K562 (cell line): ENCODE measurements around the gene SLC16A13. TPM values are rescaled to one million over a fixed set of nuclear protein-coding genes. Genes with fewer than 3 reads are reported as not detected.

Source experiments
- ARNT ChIP-seq, 2 experiments: fragments of 450-650 bp; IDR thresholded peaks; 2 replicates each; pipeline ENCODE4 v1.6.1; 2016; ENCODE audit warnings: mild to moderate bottlenecking in 1 of 2
- ATF7 ChIP-seq: fragments of 450-650 bp; IDR thresholded peaks from 2 replicates; pipeline ENCODE4 v1.7.1; 2014; ENCODE audit warnings: mild to moderate bottlenecking, moderate library complexity
- CBFA2T2 ChIP-seq: fragments of 450-650 bp; conservative IDR thresholded peaks from 2 replicates; pipeline ENCODE4 v1.6.1; 2017; ENCODE audit warnings: mild to moderate bottlenecking
- CC2D1A ChIP-seq: fragments of 450-650 bp; IDR thresholded peaks from 2 replicates; pipeline ENCODE4 v1.6.1; 2017; ENCODE audit warnings: mild to moderate bottlenecking
- CHAMP1 ChIP-seq: fragments of 450-650 bp; IDR thresholded peaks from 2 replicates; pipeline ENCODE4 v1.6.1; 2016; ENCODE audit warnings: mild to moderate bottlenecking
- CREM ChIP-seq: IDR thresholded peaks from 2 replicates; pipeline ENCODE4 v1.6.1; 2014; ENCODE audit warnings: antibody characterized with exemption, low read depth
- EP400 ChIP-seq: fragments of 450-650 bp; IDR thresholded peaks from 2 replicates; pipeline ENCODE4 v1.6.1; 2017; ENCODE audit warnings: antibody characterized with exemption, mild to moderate bottlenecking, moderate library complexity
- FOXJ2 ChIP-seq: fragments of 200-800 bp; sonication (Bioruptor generic); IDR thresholded peaks from 2 replicates; pipeline ENCODE4 v1.6.1; 2016; ENCODE audit warnings: missing genetic modification characterization, missing compliant biosample characterization
- HDAC1 ChIP-seq, 2 experiments: fragments of 450-650 bp; IDR thresholded peaks; 2 replicates each; pipeline ENCODE4 v1.6.1; 2016 to 2017; ENCODE audit warnings: inconsistent platforms in 1 of 2, mild to moderate bottlenecking in 1 of 2, moderate library complexity in 1 of 2
- HDAC2 ChIP-seq: fragments of 450-650 bp; IDR thresholded peaks from 2 replicates; pipeline ENCODE4 v1.6.1; 2016; ENCODE audit warnings: mild to moderate bottlenecking
- HES1 ChIP-seq: fragments of 450-650 bp; IDR thresholded peaks from 2 replicates; pipeline ENCODE4 v1.6.1; 2016; ENCODE audit warnings: low read depth, mild to moderate bottlenecking, moderate library complexity
- HLTF ChIP-seq: fragments of 450-650 bp; IDR thresholded peaks from 2 replicates; pipeline ENCODE4 v1.6.1; 2016
- ILF3 ChIP-seq: fragments of 450-650 bp; IDR thresholded peaks from 2 replicates; pipeline ENCODE4 v1.6.1; 2018; ENCODE audit warnings: antibody characterized with exemption, mild to moderate bottlenecking, moderate library complexity, borderline replicate concordance
- KDM1A ChIP-seq, 2 experiments: fragments of 450-650 bp; IDR thresholded peaks; 2 replicates each; pipeline ENCODE4 v1.6.1; 2016; ENCODE audit warnings: mild to moderate bottlenecking in 2 of 2
- MBD2 ChIP-seq: sonication (generic); IDR thresholded peaks from 2 replicates; pipeline ENCODE4 v1.6.1; 2016; ENCODE audit warnings: low read depth, borderline replicate concordance
- MEF2D ChIP-seq: conservative IDR thresholded peaks from 2 replicates; pipeline ENCODE4 v1.6.1; 2016; ENCODE audit warnings: low read depth, missing genetic modification characterization, missing compliant biosample characterization
- NCOA1 ChIP-seq: fragments of 450-650 bp; IDR thresholded peaks from 2 replicates; pipeline ENCODE4 v1.6.1; 2016; ENCODE audit warnings: low read depth
- NCOA2 ChIP-seq, 2 experiments: fragments of 450-650 bp; IDR thresholded peaks; 2 replicates each; pipeline ENCODE4 v1.6.1; 2018; ENCODE audit warnings: mild to moderate bottlenecking in 2 of 2, moderate library complexity in 1 of 2; ENCODE audit not compliant: partially characterized antibody in 2 of 2
- PML ChIP-seq: IDR thresholded peaks from 2 replicates; pipeline ENCODE4 v1.6.1; 2012; ENCODE audit warnings: low read length, inconsistent platforms
- SMAD4 ChIP-seq: fragments of 250-450 bp; sonication (Bioruptor Pico); conservative IDR thresholded peaks from 2 replicates; pipeline ENCODE4 v1.8.0; 2021; ENCODE audit warnings: inconsistent platforms, mild to moderate bottlenecking, moderate library complexity
- SMARCC2 ChIP-seq: fragments of 450-650 bp; IDR thresholded peaks from 2 replicates; pipeline ENCODE4 v1.6.1; 2017; ENCODE audit warnings: antibody characterized with exemption, moderate library complexity, mild to moderate bottlenecking, low read depth
- SOX6 ChIP-seq: fragments of 450-650 bp; IDR thresholded peaks from 2 replicates; pipeline ENCODE4 v1.6.1; 2014; ENCODE audit warnings: mild to moderate bottlenecking
- STAT5A ChIP-seq: IDR thresholded peaks from 2 replicates; pipeline ENCODE4 v1.6.1; 2012; ENCODE audit warnings: low read length, inconsistent platforms, borderline replicate concordance
- ZBTB11 ChIP-seq, 3 experiments: fragments of 200-800 bp in 1 of 3; fragments of 250-450 bp in 1 of 3; fragments of 450-650 bp in 1 of 3; sonication (Bioruptor Pico) in 1 of 3; sonication (Bioruptor generic) in 1 of 3; formaldehyde crosslinking in 1 of 3; IDR thresholded peaks; 2 replicates each; pipeline versions ENCODE4 v1.6.1 to v1.8.0; 2016 to 2022; ENCODE audit warnings: mild to moderate bottlenecking in 2 of 3, missing genetic modification characterization in 2 of 3, missing compliant biosample characterization in 1 of 3, moderate library complexity in 1 of 3
- ZNF121 ChIP-seq: sonication (generic); formaldehyde crosslinking; conservative IDR thresholded peaks from 2 replicates; pipeline ENCODE4 v1.8.0; 2022; ENCODE audit warnings: missing genetic modification reagents
- ZNF384 ChIP-seq: IDR thresholded peaks from 2 replicates; pipeline ENCODE4 v1.6.1; 2012; ENCODE audit warnings: low read depth, low read length, improper control_type of control experiment
- polyA plus RNA-seq, 8 experiments: library from polyadenylated mRNA; depleted of rRNA in 4 of 8; stranded (reverse) in 5 of 8; unstranded in 3 of 8; fragments of >200 nt; fragmentation: Nextera tagmentation in 2 of 8; fragmentation: Illumina TruSeq in 1 of 8; extraction: Ambion mirVana in 2 of 8; extraction: Trizol in 1 of 8; gene quantifications; 2 replicates each; pipeline versions ENCODE4 v1.2.1 to v1.2.3, GENCODE V29; 2011 to 2014; ENCODE audit warnings: inconsistent platforms in 1 of 8, missing spikeins in 1 of 8
- total RNA-seq, 7 experiments: library from RNA; depleted of rRNA in 6 of 7; stranded (reverse); fragments of >200 nt in 6 of 7; fragmentation: Illumina TruSeq in 2 of 7; extraction: Trizol in 2 of 7; gene quantifications; 2 replicates each; pipeline versions ENCODE4 v1.2.1 to v1.2.3, GENCODE V29; 2011 to 2021; ENCODE audit warnings: low replicate concordance in 1 of 7

SLC16A13 gene
- total and polyA plus RNA-seq, 9 of the 15 experiments (the other 6 are each of a cell fraction or from before 2014, with no cell fraction given): 0.04 to 5.6 (median 0.87) TPM

- TF ChIP-seq ZBTB11 (CRISPR knock-in tag; IDR thresholded peaks at IDR 0.05): peak in 1 of 3 experiments; percentile 55; a peak in 1 of 6 replicates
- peak; percentile 98 for TF ChIP-seq SOX6
- 0 out of 2 replicates have a peak, but pooled peaks have one; percentile 45 for TF ChIP-seq ILF3
- peak; percentile 93 for TF ChIP-seq ZNF121 (CRISPR knock-in tag)
- TF ChIP-seq CC2D1A: peak; percentile 91; the same call in 1 of the 2 replicates
- TF ChIP-seq HDAC1 (IDR thresholded peaks at IDR 0.05): peak in 1 of 2 experiments; percentile 20; a peak in 1 of 4 replicates
- TF ChIP-seq HLTF: peak; percentile 63; the same call in 1 of the 2 replicates
- peak; percentile 55 for TF ChIP-seq MBD2
- TF ChIP-seq CREM: peak; percentile 34; the same call in 1 of the 2 replicates
- TF ChIP-seq NCOA1: peak; percentile 78
- TF ChIP-seq FOXJ2 (tag): 0 out of 2 replicates have a peak, but pooled peaks have one; percentile 38
- peak; percentile 97 for TF ChIP-seq CBFA2T2
- TF ChIP-seq ARNT (IDR thresholded peaks at IDR 0.05): peak; percentile 66 to 74; a peak in 2 of 4 replicates
- peak; percentile 94 for TF ChIP-seq MEF2D (tag)
- TF ChIP-seq NCOA2 (IDR thresholded peaks at IDR 0.05; ENCODE audit: partially characterized antibody in 2 of 2): peak; percentile 47 to 61
- peak; percentile 30; the same call in 1 of the 2 replicates for TF ChIP-seq ATF7
- peak; percentile 56; the same call in 1 of the 2 replicates for TF ChIP-seq EP400
- peak; percentile 81 to 83 for TF ChIP-seq KDM1A (IDR thresholded peaks at IDR 0.05)
- peak; percentile 42; the same call in 1 of the 2 replicates for TF ChIP-seq ZNF384
- peak; percentile 85 for TF ChIP-seq STAT5A
- peak; percentile 81 for TF ChIP-seq SMAD4 (CRISPR knock-in tag)
- peak; percentile 72 for TF ChIP-seq HES1
- peak; percentile 84 for TF ChIP-seq CHAMP1
- peak; percentile 83 for TF ChIP-seq SMARCC2
- TF ChIP-seq HDAC2: peak; percentile 65
- peak; percentile 94 for TF ChIP-seq PML
Measured at GRCh38 chr17:6993613-6994056, 42.2 kb upstream of the SLC16A13 start (continued).
